ENCODE results near the gene NMU.

Gene NMU

DNA sequence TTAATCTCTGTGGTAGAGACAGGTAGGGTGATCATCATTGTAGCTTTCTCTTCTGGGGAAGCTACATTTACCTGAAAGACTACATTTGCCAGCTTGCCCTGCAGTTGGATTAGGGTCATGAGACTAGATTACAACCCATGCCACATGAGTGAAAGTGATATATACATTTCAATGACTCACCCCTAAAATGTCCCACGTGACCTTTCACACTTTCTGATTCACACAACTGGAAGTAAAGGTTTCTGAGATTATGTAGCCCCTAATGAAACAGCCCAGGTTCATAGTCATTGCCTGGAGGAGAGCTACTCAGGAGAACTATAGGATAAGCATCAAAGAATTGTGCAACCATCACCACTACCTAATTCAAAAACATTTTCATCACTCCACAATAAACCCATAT, 61.8 kb downstream of the NMU start:
- TF ChIP-seq MAX (IDR thresholded peaks at IDR 0.05; ENCODE audit: low read depth, low read length) (no peak), POLR2A (IDR thresholded peaks at IDR 0.05; ENCODE audit: extremely low read depth, insufficient read length) (no peak), CTCF (IDR thresholded peaks at IDR 0.05; ENCODE audit: low read depth, low read length) (no peak), MYC (IDR thresholded peaks at IDR 0.05; ENCODE audit: low read depth, low read length) (no peak)
- no peak overlapping the region for H3K4me3 ChIP-seq (ENCODE audit: low read depth, low read length)
- DNase-seq (ENCODE audit: low read depth), result no peak

DNA sequence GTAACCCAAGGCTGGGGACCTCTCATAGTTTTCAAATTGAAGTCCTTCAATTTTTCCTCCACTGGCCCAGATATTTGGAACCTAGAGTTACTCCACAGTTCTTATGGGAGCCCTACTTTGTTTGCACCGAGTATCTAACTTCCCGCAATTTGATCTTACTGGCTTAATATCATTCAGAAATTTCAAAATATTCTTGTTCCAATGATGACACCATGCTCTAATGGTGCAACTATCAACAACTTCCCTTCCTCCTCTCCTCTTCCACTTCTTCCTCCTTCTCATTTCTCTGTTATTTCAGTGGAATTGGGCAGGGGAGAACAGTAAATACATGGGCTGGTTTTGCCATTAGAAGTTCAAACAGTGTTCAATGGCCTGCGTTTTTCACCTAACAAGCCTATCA, 64.3 kb downstream of the NMU start:
- DNase-seq (ENCODE audit: low read depth), result no peak
- TF ChIP-seq CTCF (IDR thresholded peaks at IDR 0.05; ENCODE audit: low read depth, low read length) (no peak), MAX (IDR thresholded peaks at IDR 0.05; ENCODE audit: low read depth, low read length) (no peak), POLR2A (IDR thresholded peaks at IDR 0.05; ENCODE audit: extremely low read depth, insufficient read length) (no peak), MYC (IDR thresholded peaks at IDR 0.05; ENCODE audit: low read depth, low read length) (no peak)
- H3K4me3 ChIP-seq (ENCODE audit: low read depth, low read length), result no peak overlapping the region

DNA sequence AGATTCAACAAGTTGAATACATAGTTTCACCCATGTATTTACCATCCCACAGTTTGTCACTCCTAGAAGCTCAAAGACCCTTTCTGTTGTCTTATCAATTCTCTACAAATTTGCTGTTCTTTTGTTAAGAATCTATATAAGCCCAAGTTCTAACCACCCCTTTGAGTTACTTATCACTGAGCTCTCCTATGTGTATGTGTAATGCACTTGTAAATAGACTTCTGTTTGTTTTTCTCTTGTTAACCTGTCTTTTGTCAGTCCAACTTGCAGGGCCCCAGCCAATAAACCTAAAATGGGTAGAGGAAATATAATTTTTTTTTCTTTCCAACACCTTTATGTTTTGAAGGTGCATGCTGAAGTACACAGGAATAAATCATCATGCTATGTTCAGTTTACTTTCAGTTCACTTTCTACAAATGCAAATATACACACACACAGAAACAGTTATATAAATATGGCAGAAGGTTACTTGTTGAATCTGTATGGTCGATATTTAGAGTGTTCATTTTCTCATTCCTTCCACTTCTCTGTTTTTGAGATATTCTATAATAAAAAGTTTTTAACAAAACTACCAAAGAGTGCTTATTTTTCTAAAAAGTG, 67.1 kb downstream of the NMU start:
- DNase-seq (ENCODE audit: low read depth), result no peak
- TF ChIP-seq POLR2A (IDR thresholded peaks at IDR 0.05; ENCODE audit: extremely low read depth, insufficient read length) (no peak), MYC (IDR thresholded peaks at IDR 0.05; ENCODE audit: low read depth, low read length) (no peak), CTCF (IDR thresholded peaks at IDR 0.05; ENCODE audit: low read depth, low read length) (no peak), MAX (IDR thresholded peaks at IDR 0.05; ENCODE audit: low read depth, low read length) (no peak)
- H3K4me3 ChIP-seq (ENCODE audit: low read depth, low read length), result no peak overlapping the region

GRCh38 chr4:55561889-55562288, 74.2 kb downstream of the NMU start:
- TF ChIP-seq MYC (IDR thresholded peaks at IDR 0.05; ENCODE audit: low read depth, low read length) (no peak), POLR2A (IDR thresholded peaks at IDR 0.05; ENCODE audit: extremely low read depth, insufficient read length) (no peak), MAX (IDR thresholded peaks at IDR 0.05; ENCODE audit: low read depth, low read length) (no peak), CTCF (IDR thresholded peaks at IDR 0.05; ENCODE audit: low read depth, low read length) (no peak)
- H3K4me3 ChIP-seq (ENCODE audit: low read depth, low read length), result no peak overlapping the region
- DNase-seq (ENCODE audit: low read depth), result peak; percentile 15

DNA sequence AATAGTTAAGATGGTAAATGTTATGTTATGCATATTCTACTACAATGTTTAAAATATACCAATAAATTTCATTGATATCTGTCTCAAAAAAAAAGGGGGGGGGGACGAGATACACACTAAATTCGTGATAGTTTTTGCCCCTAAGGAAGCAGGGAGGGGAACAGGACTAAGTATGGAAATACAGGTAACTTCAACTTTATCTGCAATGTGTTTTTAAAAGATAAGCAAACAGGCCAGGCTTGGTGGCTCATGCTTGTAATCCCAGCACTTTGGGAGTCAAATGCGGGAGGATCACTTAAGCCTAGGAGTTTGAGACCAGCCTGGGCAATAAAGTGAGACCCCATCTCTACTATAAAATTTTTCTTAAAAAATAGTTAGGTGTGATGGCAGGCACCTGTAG, 76.0 kb downstream of the NMU start:
- TF ChIP-seq MAX (IDR thresholded peaks at IDR 0.05; ENCODE audit: low read depth, low read length) (no peak), MYC (IDR thresholded peaks at IDR 0.05; ENCODE audit: low read depth, low read length) (no peak), POLR2A (IDR thresholded peaks at IDR 0.05; ENCODE audit: extremely low read depth, insufficient read length) (no peak), CTCF (IDR thresholded peaks at IDR 0.05; ENCODE audit: low read depth, low read length) (no peak)
- H3K4me3 ChIP-seq (ENCODE audit: low read depth, low read length), result no peak overlapping the region

More for the DNA sequence above, 76.0 kb downstream of the NMU start:
- no peak for DNase-seq (ENCODE audit: low read depth)

Data from NB4 (cell line).